Measurements from ENCODE around the gene LAD1.

LAD1 gene

DNA sequence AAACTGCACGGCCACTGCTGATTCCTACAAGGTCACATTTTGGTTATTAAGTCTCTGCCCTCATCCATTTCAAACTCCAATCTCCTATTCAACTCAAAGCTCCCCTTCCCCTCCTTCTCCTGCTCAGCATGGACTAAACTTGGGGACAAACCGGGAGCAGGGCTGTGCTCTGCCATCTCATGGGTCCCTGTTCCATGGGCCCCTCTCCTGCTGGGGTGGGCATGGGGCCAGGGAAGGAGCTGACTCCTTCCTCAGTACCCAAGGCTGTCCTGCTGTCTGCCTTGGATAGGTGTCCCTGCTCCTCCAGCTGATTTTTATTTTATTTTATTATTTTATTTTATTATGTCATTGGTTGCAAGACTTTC lies 48.8 kb downstream of the LAD1 start:
- H3K27ac ChIP-seq, result no peak overlapping the region
- TF ChIP-seq, protein P1, sequence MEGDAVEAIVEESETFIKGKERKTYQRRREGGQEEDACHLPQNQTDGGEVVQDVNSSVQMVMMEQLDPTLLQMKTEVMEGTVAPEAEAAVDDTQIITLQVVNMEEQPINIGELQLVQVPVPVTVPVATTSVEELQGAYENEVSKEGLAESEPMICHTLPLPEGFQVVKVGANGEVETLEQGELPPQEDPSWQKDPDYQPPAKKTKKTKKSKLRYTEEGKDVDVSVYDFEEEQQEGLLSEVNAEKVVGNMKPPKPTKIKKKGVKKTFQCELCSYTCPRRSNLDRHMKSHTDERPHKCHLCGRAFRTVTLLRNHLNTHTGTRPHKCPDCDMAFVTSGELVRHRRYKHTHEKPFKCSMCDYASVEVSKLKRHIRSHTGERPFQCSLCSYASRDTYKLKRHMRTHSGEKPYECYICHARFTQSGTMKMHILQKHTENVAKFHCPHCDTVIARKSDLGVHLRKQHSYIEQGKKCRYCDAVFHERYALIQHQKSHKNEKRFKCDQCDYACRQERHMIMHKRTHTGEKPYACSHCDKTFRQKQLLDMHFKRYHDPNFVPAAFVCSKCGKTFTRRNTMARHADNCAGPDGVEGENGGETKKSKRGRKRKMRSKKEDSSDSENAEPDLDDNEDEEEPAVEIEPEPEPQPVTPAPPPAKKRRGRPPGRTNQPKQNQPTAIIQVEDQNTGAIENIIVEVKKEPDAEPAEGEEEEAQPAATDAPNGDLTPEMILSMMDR (IDR thresholded peaks at IDR 0.05), result no peak
- no peak for TF ChIP-seq ZFX (IDR thresholded peaks at IDR 0.05; ENCODE audit: borderline replicate concordance)

DNA sequence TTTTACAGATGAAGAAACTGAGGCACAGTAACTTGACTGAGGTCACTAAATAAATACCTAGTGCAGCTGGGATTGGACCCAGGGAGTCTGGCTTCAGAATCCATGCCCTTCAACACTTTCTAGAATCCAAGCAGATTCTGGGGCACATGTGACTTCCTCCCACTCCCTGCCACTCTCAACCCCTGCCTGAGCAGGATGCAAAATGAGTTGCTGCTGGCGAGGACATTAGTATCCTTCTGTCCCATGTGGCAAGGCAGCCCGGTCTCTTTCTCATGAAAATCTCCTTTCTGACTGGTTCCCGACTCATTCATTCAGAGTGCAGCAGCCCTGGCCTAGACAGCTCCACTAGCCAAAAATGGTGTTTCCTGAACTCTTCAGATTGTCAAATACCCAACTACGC lies 50.0 kb downstream of the LAD1 start:
- TF ChIP-seq ZFX (IDR thresholded peaks at IDR 0.05; ENCODE audit: borderline replicate concordance), result no peak
- TF ChIP-seq, protein P1 (IDR thresholded peaks at IDR 0.05), result no peak
- no peak overlapping the region for H3K27ac ChIP-seq

DNA sequence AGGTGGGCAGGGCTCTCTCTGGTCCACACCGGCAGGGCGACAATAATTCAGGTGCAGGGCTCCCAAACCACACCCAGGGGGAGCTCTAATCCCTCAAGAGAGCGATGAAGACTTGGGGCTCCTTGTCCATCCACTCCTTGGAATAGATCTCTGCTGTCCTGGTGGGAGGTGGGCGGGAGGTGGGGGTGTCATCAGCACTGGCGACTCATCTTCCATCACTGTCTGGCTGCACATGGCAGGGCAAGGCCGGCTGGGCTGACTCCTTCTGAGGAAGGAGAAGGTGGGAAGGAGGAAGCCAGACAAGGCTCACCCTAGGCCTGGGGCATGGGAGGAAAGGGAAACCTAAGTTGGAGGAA lies 50.9 kb downstream of the LAD1 start:
- TF ChIP-seq, protein P1 (IDR thresholded peaks at IDR 0.05), result peak; percentile 86
- no peak for TF ChIP-seq ZFX (IDR thresholded peaks at IDR 0.05; ENCODE audit: borderline replicate concordance)
- H3K27ac ChIP-seq, result no peak overlapping the region

DNA sequence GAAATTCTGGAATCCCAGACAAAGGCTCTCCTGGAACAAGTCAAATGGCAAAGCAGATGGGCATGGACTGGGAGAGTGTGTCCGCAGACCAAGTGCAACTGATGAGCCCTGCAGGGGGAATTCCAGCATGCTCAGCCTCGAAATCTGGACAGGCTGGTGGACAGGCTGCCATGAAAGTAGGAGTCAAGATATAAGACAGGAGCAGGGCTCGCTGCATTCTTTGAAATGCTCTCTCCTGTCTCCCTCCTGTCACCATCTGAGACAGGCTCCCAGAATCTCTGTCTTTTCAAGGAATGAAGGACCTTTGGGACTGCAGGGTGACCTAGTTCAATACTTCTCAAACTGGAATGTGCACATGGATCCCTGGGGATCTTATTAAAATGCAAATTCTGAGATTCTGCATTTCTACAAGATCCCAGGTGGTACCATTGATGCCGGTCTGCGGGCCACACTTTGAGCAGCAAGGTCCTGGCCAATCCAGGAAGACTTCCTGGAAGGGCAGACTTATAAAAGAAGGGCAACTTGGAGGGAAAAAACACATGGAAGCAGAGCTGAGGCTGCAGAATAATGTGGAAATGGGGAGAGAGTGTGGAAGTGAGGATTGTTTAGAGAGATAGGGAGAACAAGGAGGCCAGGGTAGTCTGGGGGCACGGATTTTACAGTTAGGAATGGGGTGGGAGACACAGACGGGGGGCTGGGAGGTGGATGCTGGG lies 51.5 kb downstream of the LAD1 start:
- TF ChIP-seq, protein P1 (IDR thresholded peaks at IDR 0.05), result no peak
- no peak for TF ChIP-seq ZFX (IDR thresholded peaks at IDR 0.05; ENCODE audit: borderline replicate concordance)

DNA sequence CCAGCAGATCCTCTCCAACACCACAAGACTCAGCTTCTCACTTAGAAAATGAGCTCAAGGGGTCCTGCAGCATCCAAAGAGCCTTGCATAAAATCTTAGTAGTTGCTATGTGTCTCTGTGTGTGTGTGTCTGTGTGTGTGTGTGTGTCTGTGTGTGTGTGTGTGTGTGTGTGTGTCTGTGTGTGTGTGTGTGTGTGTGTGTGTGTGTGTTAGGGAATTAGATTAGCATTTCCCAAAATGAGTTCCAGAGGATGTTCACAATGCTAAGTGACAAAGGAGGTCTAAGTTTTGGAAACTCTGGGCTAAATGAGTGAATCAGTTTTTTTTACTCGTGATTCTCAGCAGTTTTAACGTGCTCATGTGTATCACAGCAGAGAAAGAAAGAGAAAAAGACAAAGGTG lies 52.1 kb downstream of the LAD1 start:
- no peak overlapping the region for H3K27ac ChIP-seq
- no peak for TF ChIP-seq ZFX (IDR thresholded peaks at IDR 0.05; ENCODE audit: borderline replicate concordance)
- TF ChIP-seq, protein P1 (IDR thresholded peaks at IDR 0.05), result no peak

More for the DNA sequence above, 51.5 kb downstream of the LAD1 start:
- no peak overlapping the region for H3K27ac ChIP-seq

DNA sequence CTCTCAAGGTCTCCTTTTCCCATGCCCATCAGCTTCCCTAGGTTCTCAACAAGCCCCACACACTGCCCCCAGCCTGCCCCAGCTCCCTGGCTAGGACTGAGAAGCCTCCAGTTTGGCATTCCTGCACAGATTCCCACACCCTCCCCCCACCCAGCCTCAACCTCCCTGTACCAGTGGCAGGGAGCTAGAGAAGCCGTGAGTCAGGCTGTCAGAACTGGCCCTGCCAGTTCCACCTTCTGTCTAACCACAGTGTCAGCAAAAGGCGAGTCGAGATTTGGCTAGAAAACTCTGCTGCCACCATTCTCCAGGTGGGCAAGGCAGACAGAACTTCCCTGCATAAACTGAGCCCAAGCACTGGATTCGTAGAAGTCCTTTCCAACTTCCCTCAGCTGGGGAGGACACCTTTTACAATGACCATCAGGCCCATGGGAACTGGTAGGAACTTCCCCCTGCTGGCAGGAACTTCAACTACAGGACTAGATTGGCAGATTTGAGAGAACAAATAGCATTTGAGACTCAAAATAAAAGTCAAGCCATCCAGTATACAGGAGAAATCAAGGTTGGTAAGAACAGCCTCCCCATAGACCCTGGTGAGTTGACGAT lies 52.7 kb downstream of the LAD1 start:
- H3K27ac ChIP-seq, result no peak overlapping the region
- TF ChIP-seq ZFX (IDR thresholded peaks at IDR 0.05; ENCODE audit: borderline replicate concordance), result no peak
- TF ChIP-seq, protein P1 (IDR thresholded peaks at IDR 0.05), result peak; percentile 90

DNA sequence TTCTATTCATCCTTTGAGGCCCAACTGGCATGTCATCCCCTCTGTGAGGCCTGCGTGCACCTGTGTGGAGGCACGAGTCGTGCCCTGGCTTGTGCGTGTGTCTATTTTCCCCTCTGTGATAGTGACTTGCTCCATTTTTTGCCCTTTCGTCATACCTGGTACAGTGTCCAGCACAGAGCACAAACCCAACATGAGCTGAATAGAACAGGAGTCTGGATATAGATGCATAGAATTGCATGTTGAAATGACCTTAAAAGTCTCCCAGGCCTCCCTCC lies 54.1 kb downstream of the LAD1 start:
- TF ChIP-seq, protein P1 (IDR thresholded peaks at IDR 0.05), result no peak
- TF ChIP-seq ZFX (IDR thresholded peaks at IDR 0.05; ENCODE audit: borderline replicate concordance), result no peak

More for the DNA sequence above, 54.1 kb downstream of the LAD1 start:
- no peak overlapping the region for H3K27ac ChIP-seq

All from 22Rv1 (cell line).